Gastroesophageal sphincter (tissue), 3 donors: ENCODE data around the gene PAPPA2.

Experiments used
- EP300 ChIP-seq: sonication (generic); formaldehyde crosslinking; IDR thresholded peaks from one replicate; pipeline ENCODE4 v1.6.1; 2017; ENCODE audit warnings: antibody characterized with exemption, mild to moderate bottlenecking
- POLR2A ChIP-seq, 2 donors: fragments of 450-650 bp; IDR thresholded peaks; one replicate each; pipeline ENCODE4 v1.6.1; 2017; ENCODE audit warnings: antibody characterized with exemption in 2 of 2, mild to moderate bottlenecking in 2 of 2, moderate library complexity in 1 of 2
- TF ChIP-seq, protein P1 (sequence below), 4 experiments: fragments of 200-600 bp in 2 of 4; fragments of 450-650 bp in 2 of 4; sonication (generic) in 1 of 4; IDR thresholded peaks; one replicate each; pipeline ENCODE4 v1.5.1; 2017 to 2019; ENCODE audit warnings: antibody characterized with exemption in 4 of 4, mild to moderate bottlenecking in 2 of 4, moderate library complexity in 2 of 4

GRCh38 chr1:176774224-176774623 lies 311.2 kb downstream of the PAPPA2 start:
- TF ChIP-seq, protein P1, sequence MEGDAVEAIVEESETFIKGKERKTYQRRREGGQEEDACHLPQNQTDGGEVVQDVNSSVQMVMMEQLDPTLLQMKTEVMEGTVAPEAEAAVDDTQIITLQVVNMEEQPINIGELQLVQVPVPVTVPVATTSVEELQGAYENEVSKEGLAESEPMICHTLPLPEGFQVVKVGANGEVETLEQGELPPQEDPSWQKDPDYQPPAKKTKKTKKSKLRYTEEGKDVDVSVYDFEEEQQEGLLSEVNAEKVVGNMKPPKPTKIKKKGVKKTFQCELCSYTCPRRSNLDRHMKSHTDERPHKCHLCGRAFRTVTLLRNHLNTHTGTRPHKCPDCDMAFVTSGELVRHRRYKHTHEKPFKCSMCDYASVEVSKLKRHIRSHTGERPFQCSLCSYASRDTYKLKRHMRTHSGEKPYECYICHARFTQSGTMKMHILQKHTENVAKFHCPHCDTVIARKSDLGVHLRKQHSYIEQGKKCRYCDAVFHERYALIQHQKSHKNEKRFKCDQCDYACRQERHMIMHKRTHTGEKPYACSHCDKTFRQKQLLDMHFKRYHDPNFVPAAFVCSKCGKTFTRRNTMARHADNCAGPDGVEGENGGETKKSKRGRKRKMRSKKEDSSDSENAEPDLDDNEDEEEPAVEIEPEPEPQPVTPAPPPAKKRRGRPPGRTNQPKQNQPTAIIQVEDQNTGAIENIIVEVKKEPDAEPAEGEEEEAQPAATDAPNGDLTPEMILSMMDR (IDR thresholded peaks at IDR 0.05) = no peak
- TF ChIP-seq POLR2A (IDR thresholded peaks at IDR 0.05) (no peak), EP300 (no peak)
